Vagina (tissue), 2 donors: ENCODE results near the gene CKB.

Source experiments
- CTCF ChIP-seq, 3 experiments: fragments of 450-650 bp in 2 of 3; fragments of 200-600 bp in 1 of 3; sonication (generic) in 1 of 3; IDR thresholded peaks; one replicate each; pipeline ENCODE4 v1.5.1; 2017 to 2019; ENCODE audit warnings: antibody characterized with exemption in 3 of 3, mild to moderate bottlenecking in 2 of 3, moderate library complexity in 2 of 3
- POLR2A ChIP-seq, 2 donors: fragments of 450-650 bp; IDR thresholded peaks; one replicate each; pipeline ENCODE4 v1.6.1; 2017; ENCODE audit warnings: antibody characterized with exemption in 2 of 2, mild to moderate bottlenecking in 2 of 2, moderate library complexity in 2 of 2
- POLR2AphosphoS5 ChIP-seq, 2 donors: sonication (generic); formaldehyde crosslinking; IDR thresholded peaks; one replicate each; pipeline ENCODE4 v1.9.0; 2017; ENCODE audit warnings: antibody characterized with exemption in 2 of 2, mild to moderate bottlenecking in 2 of 2, low read depth in 1 of 2; ENCODE audit not compliant: insufficient read depth in 1 of 2

- TF ChIP-seq POLR2AphosphoS5 (IDR thresholded peaks at IDR 0.05; ENCODE audit: insufficient read depth in 1 of 2, low read depth in 1 of 2): no peak
- no peak for TF ChIP-seq CTCF (IDR thresholded peaks at IDR 0.05)
- no peak for TF ChIP-seq POLR2A (IDR thresholded peaks at IDR 0.05)
Observed at GRCh38 chr14:103562179-103562428, 39.5 kb upstream of the CKB start.
